Astrocyte (in vitro differentiated cells and primary cell): ENCODE data around the gene MTMR4.

ENCODE experiments used
- EZH2 ChIP-seq: IDR thresholded peaks from 2 replicates; pipeline ENCODE4 v1.6.1; 2012; ENCODE audit warnings: mild to moderate bottlenecking, low read length, inconsistent platforms; ENCODE audit not compliant: insufficient read depth
- TF ChIP-seq, protein P1 (sequence below): IDR thresholded peaks from 2 replicates; pipeline ENCODE4 v1.5.1; 2011; ENCODE audit warnings: low read depth, mild to moderate bottlenecking, inconsistent platforms, low read length, moderate library complexity; ENCODE audit not compliant: insufficient read depth

DNA sequence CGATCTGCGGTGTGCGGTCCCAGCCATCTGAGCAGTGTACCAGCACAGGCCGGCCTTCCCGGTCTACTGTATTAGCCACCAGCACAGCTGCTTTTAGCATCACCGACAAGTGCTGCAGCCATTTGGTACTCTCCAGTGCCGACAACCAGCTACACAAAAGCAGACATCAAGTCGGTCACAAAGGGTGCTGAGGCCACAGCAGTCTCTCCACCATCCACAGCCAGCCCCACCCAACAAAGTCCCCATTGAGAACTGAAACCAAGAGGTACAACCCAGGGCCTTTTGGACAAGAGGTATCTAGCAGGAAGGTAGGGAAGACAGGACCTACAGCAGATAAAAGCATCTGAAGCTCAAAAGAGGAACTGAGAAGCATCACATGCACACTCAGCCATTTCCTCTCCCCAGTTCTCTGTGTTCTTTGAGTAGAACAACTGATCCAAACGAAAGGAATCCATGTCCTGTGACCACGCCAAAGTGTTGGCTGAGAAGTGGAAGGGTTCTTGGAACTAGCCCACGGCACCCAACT, 9.5 kb downstream of the MTMR4 start:
- TF ChIP-seq, protein P1, sequence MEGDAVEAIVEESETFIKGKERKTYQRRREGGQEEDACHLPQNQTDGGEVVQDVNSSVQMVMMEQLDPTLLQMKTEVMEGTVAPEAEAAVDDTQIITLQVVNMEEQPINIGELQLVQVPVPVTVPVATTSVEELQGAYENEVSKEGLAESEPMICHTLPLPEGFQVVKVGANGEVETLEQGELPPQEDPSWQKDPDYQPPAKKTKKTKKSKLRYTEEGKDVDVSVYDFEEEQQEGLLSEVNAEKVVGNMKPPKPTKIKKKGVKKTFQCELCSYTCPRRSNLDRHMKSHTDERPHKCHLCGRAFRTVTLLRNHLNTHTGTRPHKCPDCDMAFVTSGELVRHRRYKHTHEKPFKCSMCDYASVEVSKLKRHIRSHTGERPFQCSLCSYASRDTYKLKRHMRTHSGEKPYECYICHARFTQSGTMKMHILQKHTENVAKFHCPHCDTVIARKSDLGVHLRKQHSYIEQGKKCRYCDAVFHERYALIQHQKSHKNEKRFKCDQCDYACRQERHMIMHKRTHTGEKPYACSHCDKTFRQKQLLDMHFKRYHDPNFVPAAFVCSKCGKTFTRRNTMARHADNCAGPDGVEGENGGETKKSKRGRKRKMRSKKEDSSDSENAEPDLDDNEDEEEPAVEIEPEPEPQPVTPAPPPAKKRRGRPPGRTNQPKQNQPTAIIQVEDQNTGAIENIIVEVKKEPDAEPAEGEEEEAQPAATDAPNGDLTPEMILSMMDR, result no peak
- no peak for TF ChIP-seq EZH2
